Measurements from ENCODE around the gene EFNA2.

DNA sequence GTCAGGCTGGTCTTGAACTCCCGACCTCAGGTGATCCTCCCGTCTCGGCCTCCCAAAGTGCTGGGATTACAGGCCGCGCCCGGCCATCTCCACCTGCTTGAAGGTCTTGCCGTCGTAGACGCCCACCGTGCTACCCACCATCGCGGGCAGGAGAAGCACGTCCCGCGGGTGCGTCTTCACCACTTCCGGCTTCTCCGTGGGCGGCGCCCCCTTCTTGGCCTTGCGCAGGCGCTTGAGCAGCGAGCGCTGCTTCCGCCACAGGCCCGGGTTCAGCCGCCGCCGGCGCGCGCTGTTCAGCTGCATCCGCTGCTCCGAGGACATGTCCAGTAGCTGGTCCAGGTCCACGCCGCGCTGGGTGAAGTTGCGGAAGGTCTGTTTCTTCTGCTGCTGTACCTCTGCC, 21.6 kb downstream of the EFNA2 start:
- TF ChIP-seq CTCF (IDR thresholded peaks at IDR 0.05) (no peak), POLR2A (IDR thresholded peaks at IDR 0.05) (no peak)
